Stimulated activated CD8-positive, alpha-beta memory T cell treated with anti-CD3 and anti-CD28 coated beads, Interleukin-4, amount 100 ng/mL, for 48 hours (primary cell): Measurements from ENCODE around the gene NEK8.

Source experiments
- DNase-seq: peaks from one replicate; pipeline ENCODE4 v3.0.0-alpha.2; 2020

Gene NEK8

DNA sequence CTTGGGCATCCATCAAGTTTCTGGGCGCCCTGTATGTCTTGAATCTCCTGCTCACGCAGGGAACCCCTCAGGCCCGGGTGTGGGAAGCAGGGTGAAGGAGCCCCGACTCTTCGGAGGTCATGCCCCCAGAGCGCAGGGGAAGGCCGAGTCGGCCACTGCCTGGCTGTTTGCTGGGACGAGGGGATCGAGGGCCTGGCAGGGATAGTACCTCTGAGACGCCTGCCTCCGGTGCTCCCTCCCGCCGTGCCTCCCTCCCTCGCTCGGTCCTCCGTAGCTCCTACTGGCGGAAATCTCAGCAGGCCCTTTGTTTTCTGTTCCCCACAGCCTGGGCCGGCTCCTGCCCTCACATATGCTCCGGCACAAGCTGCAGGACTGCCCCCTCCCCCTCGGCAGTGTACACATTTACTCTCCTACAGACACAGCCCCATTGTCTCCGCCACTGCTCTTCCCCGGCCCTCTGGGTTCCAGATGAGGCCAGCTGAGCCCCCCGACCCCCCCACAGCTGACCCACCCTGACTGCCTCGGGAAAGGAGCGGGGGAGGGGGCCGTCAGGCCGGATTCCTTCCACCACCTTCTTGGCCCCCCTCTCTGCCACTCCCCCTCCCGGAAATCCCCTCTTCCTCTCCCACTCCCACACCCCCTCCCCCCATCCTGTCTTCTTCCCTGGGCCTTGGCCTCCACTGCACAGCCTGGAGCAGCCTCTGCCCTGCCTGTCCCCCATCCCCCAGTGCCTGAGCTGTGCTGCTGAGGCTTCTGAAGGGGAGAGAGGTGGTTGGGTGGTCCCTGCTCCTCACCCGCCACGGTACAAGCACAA, 16.6 kb downstream of the NEK8 start:
- no peak for DNase-seq

DNA sequence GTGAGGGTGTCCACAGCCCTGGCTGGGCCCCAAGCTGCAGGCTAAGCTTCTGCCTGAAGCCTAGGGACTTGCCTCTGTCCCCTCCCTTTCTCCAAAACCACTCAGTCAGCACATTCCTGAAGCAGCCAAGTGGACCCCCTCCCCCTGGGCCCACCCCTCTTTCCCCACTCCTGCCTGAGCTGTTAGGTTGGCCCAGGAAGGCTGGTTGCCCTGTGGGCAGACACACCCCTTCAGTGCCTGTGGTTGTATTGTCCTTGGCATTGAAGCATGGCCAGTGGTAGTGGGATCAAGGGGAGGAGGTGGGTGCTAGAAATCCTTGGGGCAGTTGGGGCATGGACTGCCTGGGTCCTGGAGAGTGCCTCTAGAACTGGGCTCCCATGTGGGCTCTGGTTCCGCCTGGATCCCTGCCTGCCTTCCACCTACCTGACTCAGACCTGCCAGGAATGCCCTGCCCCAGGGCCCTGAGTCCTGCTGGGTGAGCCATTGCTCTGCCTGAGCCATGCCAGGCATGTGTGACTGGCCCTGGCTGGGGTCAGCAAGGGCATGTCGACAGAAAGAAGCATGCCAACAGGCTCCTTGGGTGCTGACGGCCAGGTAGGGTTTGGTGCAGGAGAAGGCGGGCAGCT, 17.3 kb downstream of the NEK8 start:
- DNase-seq = no peak

DNA sequence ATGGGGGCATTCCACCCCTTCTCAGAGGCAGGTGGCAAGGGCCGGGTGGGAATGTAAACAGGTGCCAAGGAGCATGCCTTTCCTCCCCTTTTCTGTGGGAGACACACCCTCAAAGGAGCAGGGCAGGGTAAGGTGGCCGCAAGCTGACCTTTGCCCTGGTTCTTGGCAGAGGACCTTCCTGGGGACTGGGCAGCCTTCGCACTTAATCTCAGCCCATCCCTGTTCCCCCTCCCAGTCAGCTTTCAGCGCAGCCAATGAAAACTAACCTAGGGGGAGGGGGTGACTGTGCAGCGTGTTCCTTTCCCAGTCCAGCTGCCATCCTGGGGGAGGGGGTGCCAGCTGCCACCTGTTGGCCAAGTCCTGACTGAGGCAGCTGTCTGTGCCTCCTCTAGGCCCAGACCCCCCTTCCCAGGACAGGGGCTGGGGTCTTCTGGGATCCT, 18.0 kb downstream of the NEK8 start:
- no peak for DNase-seq

DNA sequence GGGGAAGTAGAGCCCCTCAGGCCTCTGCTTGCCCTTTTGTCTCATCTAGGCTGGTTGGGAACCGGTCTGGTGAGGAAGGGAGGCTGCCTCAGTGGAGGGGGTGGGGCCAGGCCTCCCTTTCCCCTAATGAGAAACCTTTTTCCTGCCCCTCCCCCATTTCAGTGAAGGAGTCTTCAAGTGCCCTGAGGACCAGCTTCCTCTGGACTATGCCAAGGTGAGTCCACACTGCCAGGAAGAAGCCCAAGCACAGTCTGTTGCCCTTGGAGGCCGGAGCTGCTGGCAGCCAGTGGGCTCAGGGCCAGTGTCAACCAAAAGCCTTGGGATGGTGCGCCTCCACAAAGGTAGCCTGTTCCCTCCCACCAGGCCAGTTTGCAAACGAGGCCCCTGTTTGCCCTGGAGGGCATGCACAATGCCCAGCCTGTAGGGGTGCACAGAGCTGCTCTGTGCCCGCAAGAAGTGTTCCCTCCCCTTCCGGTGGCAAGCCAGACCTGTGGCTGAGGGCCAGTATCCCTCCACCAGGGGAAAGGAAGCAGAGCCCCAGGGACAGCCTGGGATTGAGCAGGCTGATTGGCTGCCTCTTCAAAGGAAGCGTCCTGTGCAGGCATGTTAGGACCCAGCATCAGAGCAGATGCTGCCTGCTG, 18.6 kb downstream of the NEK8 start:
- DNase-seq = no peak

DNA sequence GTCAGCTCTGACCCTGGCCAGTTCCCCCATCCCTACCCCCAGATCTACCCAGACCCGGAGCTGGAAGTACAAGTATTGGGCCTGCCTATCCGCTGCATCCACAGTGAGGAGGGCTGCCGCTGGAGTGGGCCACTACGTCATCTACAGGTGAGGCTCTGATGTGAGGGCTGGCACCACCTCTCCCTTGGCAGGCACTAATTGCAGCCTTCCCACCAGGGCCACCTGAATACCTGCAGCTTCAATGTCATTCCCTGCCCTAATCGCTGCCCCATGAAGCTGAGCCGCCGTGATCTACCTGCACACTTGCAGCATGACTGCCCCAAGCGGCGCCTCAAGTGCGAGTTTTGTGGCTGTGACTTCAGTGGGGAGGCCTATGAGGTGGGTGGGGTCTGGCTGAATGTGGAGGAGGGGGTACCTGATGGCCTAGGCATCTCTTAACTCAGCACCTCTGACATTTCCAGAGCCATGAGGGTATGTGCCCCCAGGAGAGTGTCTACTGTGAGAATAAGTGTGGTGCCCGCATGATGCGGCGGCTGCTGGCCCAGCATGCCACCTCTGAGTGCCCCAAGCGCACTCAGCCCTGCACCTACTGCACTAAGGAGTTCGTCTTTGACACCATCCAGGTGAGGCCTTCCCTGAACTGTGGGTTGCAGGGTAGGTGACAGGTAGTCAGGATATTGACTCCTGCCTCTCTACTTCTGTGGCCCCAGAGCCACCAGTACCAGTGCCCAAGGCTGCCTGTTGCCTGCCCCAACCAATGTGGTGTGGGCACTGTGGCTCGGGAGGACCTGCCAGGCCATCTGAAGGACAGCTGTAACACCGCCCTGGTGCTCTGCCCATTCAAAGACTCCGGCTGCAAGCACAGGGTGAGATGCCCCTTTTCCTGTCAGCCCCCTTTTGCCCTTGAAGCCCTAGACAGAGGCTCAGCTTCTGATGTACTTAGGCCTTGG, 19.5 kb downstream of the NEK8 start:
- DNase-seq = no peak

DNA sequence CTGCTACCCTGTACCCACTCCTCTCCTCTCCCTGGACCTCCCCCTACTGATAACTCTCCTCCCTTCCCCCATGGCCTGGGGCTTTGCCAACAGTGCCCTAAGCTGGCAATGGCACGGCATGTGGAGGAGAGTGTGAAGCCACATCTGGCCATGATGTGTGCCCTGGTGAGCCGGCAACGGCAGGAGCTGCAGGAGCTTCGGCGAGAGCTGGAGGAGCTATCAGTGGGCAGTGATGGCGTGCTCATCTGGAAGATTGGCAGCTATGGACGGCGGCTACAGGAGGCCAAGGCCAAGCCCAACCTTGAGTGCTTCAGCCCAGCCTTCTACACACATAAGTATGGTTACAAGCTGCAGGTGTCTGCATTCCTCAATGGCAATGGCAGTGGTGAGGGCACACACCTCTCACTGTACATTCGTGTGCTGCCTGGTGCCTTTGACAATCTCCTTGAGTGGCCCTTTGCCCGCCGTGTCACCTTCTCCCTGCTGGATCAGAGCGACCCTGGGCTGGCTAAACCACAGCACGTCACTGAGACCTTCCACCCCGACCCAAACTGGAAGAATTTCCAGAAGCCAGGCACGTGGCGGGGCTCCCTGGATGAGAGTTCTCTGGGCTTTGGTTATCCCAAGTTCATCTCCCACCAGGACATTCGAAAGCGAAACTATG, 20.4 kb downstream of the NEK8 start:
- no peak for DNase-seq

DNA sequence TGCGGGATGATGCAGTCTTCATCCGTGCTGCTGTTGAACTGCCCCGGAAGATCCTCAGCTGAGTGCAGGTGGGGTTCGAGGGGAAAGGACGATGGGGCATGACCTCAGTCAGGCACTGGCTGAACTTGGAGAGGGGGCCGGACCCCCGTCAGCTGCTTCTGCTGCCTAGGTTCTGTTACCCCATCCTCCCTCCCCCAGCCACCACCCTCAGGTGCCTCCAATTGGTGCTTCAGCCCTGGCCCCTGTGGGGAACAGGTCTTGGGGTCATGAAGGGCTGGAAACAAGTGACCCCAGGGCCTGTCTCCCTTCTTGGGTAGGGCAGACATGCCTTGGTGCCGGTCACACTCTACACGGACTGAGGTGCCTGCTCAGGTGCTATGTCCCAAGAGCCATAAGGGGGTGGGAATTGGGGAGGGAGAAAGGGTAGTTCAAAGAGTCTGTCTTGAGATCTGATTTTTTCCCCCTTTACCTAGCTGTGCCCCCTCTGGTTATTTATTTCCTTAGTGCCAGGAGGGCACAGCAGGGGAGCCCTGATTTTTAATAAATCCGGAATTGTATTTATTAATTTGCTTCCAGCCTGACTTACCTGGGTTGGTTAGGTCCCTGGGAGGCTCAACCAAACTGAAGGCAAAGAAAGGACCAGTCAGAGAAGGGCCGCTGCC, 21.1 kb downstream of the NEK8 start:
- DNase-seq = no peak

DNA sequence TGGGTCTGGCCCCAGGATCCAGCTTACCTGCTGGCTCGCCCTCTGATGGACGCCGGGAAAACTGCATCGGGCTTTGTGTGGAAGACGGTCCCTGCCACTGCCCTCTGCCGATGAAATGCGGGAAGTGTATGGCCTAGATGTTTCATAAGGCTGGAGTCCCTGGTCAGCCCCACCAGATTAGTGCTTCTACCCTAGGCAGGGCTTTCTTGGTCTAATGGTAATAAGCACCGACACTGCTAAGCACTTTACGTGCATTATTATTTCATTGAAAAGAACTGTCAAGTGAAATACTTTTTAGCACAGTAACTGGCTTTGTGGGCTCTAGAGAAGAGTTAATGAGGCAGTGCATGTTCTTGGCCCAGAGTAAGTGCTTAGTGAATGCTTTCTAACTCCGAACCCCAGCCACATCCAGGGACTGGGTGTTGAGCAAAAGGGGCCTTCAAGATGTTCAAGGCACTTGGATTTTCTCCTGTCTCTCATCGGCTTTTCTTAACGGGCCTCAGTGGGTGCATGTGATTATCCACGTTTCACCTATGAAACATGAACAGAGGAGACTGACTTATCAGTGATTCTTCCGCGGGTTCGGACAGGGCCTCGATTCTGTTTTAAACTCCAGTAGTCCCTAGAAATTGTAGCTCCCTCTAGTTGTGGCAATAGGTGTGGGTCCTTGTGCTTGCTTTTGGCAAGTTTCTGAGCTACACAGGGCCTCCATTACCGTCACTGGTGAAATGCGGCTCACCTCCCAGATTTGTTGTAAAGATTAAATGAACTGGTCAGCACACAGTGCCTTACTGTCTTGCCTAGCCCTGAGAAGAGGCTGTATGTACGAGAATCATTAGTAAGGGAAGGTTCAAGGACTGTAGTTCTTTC, 21.8 kb downstream of the NEK8 start:
- peak; percentile 95 for DNase-seq

DNA sequence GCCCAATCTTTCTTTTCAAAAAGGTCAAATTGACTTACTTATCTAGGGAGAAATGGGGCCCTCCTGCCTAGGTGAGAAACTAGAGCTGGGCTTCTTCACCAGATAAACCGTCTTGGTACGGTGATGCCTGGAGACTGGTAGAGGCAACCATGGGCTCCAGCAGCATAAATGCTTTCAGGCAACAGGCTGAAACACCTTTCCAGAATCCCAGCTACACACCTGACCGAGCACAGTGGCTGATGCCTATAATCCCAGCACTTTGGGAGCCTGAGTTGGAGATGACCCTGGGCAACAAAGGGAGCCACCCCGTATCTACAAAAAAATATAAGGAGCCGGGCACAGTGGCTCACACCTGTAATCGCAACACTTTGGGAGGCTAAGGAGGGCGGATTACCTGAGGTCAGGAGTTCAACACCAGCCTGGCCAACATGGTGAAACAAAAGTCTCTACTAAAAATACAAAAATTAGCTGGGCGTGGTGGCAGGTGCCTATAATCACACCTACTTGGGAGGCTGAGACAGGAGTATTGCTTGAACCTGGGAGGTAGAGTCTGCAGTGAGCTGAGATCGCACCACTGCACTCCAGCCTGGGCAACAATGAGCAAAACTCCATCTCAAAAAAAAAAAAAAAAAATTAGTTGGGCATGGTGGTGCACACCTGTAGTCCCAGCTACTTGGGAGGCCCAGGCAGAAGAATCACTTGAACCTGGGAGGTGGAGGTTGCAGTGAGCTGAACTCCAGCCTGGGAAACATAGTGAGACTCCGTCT, 23.2 kb downstream of the NEK8 start:
- DNase-seq = no peak

DNA sequence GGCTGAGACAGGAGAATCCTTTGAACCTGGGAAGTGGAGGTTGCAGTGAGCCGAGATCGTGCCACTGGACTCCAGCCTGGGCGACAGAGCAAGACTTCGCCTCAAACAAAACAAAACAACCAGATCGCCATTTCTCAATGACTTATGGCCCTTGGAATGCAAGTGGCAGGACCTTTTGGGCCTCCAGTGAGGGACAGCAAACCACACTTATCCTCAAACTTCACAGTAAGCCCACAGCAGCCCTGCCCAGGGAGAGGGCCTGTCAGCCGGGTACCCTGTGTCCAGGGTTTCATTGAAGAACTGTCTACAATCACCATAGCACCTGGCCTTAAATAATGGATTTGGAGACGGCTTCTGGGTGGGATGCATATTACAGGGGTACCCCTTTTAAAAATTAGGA, 26.9 kb downstream of the NEK8 start:
- no peak for DNase-seq

DNA sequence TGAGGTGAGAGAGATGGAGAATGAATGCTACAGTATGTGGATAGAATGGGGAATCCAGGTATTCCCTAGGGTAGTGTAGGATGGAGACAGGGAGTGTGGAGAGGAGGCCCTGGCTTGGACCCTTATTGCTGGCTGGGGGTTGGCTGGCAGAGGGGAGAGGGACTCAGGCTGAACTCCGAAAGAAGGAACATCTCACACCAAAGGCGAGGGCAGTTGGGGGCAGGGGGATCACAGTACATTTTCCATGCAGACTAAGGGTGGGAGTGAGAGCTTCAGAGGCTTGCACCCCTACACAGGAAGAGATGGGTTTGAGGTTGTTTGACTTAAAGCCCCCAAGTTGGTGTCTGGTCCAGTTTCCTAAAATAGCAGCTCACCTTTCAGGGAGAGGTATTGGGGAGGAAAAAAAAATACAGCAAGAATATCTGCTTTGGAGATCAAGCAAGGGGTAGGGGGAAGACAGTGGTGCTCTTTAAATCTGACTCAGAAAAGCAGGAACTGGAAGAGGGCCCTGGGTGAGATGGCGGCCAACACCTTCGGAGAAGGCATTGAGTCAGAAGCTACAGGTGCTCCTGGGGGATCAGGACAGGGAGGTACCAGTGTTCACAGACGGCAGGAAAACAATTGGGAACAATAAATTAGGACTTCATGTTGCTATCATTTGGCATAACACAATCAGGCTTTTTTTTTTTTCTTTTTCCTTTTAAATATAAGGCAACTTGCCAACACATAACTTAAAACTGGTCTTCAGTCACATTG, 27.6 kb downstream of the NEK8 start:
- no peak for DNase-seq

DNA sequence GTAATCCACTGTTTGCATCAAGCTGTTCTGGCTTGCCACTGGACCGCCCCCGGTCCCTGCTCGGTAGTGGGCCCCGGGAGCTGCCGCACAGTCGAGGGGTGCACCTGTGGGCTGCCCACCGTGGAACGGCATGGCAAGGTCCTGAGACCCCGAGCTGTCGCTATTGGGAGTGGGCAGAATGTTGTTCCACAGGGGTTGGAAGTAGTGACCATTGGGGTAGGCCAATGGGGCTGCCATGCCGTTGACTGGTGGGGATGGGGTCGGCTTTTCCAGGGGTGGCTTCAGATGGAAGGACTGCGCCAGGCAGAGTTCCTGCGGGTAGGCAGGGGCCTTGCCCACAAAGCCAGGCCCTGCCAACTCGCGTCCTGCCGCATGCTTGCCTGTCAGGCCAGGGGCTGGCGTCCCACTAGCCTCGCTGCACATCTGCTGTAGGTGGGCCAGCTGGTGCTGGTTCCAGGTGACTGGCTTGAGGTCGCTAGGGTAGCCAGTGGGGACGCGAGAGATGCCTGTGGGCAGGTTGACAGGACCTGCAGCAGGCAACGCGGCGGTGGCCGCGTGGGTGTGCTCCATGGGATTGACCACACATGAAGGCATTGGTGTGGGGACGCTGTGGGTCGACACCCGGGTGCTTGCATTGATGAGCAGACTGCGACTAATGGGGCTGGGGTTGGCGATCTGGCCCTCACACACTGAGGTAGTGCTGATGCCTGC, 30.0 kb downstream of the NEK8 start:
- DNase-seq = no peak

DNA sequence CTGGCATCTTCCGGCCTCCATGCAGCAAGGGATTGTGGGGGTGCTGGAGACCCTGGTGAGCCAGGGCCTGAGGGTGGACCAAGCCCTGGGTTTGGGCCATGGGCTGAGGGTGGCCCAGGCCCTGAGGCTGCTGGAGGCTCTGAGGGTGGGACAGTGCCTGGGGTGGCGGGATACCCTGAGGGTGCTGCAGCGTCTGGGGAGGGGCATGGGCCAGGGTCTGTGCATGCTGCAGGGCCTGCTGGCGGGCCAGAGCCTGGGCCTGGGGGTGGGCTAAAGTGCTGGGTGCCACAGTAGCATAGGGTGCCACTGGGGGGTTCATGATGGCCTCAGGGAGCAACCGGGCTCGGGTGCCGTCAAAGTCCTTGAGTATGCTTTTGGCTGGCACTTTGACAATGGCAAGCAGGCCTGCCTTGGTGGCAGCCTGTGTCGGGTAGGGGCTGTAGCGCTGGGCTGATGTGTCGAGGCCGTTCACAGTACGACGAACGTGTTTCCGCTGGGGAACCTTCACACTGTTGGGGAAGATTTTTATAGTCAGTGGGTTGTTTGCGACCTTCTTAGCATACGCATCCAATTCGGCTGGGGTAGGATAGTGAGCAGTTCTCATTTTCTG, 30.8 kb downstream of the NEK8 start:
- DNase-seq = no peak

DNA sequence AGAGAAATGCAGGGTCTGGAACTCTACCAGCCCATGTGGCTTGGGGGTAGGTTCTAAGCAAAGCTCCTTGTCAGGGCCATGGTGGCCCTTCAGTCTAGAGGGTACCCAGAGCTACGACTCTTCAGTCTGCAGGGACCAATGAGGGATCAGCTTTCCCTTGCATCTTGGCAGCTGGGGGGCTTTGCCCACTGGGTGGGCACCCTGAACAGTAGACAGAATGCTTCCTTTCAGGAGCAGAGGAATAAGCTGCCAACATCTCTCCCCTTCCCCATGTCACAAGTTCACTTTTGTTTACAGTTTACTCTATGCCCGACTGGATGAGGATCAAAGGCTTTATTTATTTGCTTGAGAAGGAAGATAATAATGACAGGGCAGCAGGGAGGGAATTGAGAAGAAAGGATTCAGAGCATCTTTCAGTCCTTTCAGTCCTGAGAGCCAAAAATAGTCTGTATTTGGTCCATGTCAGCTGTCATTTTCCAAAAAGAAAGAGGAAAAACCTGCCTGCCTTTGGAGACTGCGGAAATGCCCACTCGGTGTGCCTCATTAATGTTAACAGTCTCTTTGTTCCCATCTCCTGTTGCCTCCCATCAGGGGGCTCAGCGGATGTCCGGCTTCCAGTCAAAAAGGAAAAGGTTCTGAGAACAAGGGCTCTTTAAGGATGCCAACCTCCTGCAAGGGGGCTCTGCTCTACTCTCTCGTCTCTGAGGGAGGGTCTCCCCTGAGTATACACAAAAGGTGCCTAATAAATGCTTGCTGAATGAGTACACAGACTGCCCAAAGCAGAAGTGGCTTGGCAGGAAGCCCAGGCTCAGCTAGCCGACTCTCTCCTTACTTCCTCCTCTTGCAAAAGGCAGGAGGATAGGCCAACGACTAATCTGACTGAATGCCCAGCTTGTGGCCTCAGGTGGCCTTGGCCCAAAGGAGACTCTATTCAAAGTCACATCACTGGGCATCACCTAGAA, 32.3 kb downstream of the NEK8 start:
- no peak for DNase-seq

DNA sequence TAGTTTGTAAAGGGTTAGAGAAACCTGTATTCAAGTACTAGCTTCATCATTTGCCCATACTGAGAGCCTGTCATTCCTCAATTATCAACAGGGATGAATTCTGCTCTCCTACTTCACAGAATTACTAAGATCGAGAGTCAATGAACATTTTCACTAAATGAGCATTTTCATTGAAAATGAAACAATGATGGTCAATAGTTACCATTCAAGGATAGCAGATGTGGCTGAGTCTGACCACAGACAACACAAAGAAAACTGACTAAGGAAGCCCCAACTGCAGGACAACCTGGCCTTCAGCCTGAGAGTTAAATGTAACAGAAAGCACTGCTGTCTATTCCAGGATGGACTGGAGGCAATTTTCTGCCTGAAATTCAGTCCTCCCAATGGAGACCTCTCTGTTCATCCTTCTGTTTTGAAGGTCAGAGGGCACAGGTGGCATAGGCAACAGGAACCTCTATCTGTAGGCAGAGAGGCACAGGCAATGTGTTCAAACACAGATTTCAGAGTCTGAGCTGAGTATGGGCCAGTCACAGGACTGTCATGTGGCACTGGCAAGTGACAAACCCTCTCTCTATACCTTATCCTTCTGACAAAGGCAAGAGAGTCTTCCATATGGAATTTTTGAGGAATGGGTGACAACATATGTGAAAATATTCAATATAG, 34.7 kb downstream of the NEK8 start:
- no peak for DNase-seq

DNA sequence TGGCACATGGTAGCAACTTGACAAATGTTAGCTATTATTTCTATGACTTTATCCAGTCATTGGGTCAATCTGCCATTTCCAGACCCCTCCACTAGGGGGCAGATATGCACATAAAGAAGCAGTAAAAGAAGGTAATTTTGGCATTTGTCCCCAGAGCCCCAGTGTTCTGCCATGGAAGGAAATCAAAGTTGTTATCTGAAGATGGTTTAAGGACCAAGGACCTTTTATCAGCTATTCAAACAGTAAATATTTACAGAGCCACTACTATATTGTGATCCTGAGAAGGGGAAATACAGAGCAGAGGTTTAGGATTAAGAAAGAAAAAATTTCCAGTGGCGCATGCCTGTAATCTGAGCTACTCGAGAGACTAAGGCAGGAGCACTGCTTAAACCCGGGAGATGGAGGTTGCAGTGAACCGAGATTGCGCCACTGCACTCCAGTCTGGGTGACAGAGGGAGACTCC, 35.2 kb downstream of the NEK8 start:
- DNase-seq = peak; percentile 87
